Testis (tissue), 5 donors: ENCODE measurements around the gene COPG1. TPM values are rescaled to one million over a fixed set of nuclear protein-coding genes. Genes with fewer than 3 reads are reported as not detected.
A peak's percentile ranks its signal among the peaks of the same experiment; 100 is the strongest.

Experiments used
- DNase-seq: peaks from one replicate; pipeline ENCODE4 v3.0.0-alpha.2; 2019
- H3K27ac ChIP-seq, 2 donors: fragments of 200-600 bp; sonication (generic); one replicate each; pipeline ENCODE4 v1.5.1; 2019
- H3K27me3 ChIP-seq: fragments of 200-600 bp; sonication (generic); one replicate; pipeline ENCODE4 v1.5.1; 2019
- H3K36me3 ChIP-seq: fragments of 200-600 bp; sonication (generic); one replicate; pipeline ENCODE4 v1.5.1; 2017; ENCODE audit warnings: low read depth; ENCODE audit errors: missing control alignments
- H3K4me1 ChIP-seq: fragments of 200-600 bp; sonication (generic); one replicate; pipeline ENCODE4 v1.5.1; 2019
- H3K4me3 ChIP-seq, 2 donors: fragments of 200-600 bp; sonication (generic); one replicate each; pipeline ENCODE4 v1.5.1; 2017 to 2019
- H3K9me3 ChIP-seq: fragments of 200-600 bp; sonication (generic); one replicate; pipeline ENCODE4 v1.5.1; 2017
- POLR2A ChIP-seq: fragments of 450-650 bp; IDR thresholded peaks from one replicate; pipeline ENCODE4 v1.6.1; 2017; ENCODE audit warnings: antibody characterized with exemption, mild to moderate bottlenecking, moderate library complexity
- WGBS, 2 donors: methylation state at CpG; one replicate each; pipeline ENCODE4 v1.1.5; 2018; 5-methylcytosine and 5-hydroxymethylcytosine counted together
- intact Hi-C: fragments of 100-400 bp; cut with DNase I; formaldehyde crosslinking; loops from one replicate; pipeline ENCODE4 v1.15.1; 2023; ENCODE audit warnings: low total_unique reads
- long read RNA-seq, 2 donors: transcript quantifications; one replicate each; lab custom pipeline, GENCODE V29; 2026
- polyA plus RNA-seq: library from polyadenylated mRNA; stranded (reverse); fragments of 350-450 nt; fragmentation: Illumina TruSeq; extraction: RNeasy Lipid Tissue Mini Kit (QIAGEN cat#74804); gene quantifications from one replicate; pipeline ENCODE4 v1.2.3, GENCODE V29; 2014; ENCODE audit warnings: low read depth, low replicate concordance; ENCODE audit not compliant: insufficient read depth
- total RNA-seq, 2 donors: library from RNA; depleted of rRNA; stranded (reverse); fragments of >200 nt; gene quantifications; one replicate each; pipeline ENCODE4 v1.2.3, GENCODE V29; 2016
- TF ChIP-seq, protein P1 (sequence below), 3 experiments: fragments of 450-650 bp in 2 of 3; fragments of 200-600 bp in 1 of 3; sonication (generic) in 1 of 3; IDR thresholded peaks; one replicate each; pipeline ENCODE4 v1.5.1; 2016 to 2019; ENCODE audit warnings: antibody characterized with exemption in 3 of 3, mild to moderate bottlenecking in 2 of 3, moderate library complexity in 1 of 3

The COPG1 gene, protein sequence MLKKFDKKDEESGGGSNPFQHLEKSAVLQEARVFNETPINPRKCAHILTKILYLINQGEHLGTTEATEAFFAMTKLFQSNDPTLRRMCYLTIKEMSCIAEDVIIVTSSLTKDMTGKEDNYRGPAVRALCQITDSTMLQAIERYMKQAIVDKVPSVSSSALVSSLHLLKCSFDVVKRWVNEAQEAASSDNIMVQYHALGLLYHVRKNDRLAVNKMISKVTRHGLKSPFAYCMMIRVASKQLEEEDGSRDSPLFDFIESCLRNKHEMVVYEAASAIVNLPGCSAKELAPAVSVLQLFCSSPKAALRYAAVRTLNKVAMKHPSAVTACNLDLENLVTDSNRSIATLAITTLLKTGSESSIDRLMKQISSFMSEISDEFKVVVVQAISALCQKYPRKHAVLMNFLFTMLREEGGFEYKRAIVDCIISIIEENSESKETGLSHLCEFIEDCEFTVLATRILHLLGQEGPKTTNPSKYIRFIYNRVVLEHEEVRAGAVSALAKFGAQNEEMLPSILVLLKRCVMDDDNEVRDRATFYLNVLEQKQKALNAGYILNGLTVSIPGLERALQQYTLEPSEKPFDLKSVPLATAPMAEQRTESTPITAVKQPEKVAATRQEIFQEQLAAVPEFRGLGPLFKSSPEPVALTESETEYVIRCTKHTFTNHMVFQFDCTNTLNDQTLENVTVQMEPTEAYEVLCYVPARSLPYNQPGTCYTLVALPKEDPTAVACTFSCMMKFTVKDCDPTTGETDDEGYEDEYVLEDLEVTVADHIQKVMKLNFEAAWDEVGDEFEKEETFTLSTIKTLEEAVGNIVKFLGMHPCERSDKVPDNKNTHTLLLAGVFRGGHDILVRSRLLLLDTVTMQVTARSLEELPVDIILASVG
- total RNA-seq (10 to 100 TPM; 94.5 to 98.2 TPM), polyA plus RNA-seq (113 TPM)
- long read RNA-seq, donor 1, transcript COPG1-201 (24 exons, 3,078 nt) = major isoform, 7 of 7 reads
- long read RNA-seq, donor 1, partial matches to known transcripts = 0 of 7 reads
- long read RNA-seq, donor 1, other reads (novel, unspliced or antisense) = 0 of 7 reads
- long read RNA-seq, donor 2, transcript COPG1-201 (24 exons, 3,078 nt) = major isoform, 6 of 12 reads
- long read RNA-seq, donor 2, partial matches to known transcripts = 5 of 12 reads
- long read RNA-seq, donor 2, other reads (novel, unspliced or antisense) = 0 of 12 reads

DNA sequence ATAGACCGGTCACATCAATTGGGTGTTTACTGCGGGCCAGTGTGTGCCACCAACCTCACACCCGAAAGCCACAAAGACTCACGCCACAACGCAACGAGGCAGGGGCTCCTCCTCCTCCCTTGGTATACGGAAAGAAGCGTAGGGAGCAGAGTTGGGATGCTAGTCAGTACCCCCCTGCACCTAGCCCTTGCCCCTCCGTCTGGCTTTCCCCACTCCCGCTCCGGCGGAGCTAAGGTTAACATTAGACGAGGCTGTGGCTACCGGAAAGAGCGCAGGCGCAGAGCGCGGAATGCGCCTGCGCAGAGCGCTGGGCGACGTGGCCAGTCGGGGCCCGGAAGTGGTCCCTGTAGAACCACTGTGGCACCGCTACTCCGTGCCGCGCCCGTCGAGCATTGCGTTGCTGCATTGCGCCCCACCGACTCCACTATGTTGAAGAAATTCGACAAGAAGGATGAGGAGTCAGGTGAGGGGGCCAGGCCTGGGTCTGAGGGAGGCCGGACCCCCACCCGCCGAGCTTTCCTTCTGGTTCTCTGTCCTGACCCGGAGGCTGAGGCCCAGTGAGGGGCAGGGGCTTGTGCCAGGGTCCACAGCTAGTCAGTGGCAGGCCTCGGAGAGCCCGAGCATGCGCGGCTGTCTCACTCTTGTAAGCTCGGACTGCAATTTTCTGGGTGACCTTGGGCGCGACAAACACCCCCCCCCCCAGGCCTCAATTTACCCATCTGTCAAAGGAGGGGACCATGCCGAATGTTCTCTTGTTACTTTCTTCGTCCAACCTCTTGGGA, at the start of gene COPG1:
TSS of gene COPG1 (plus strand) at position 323 of the 782 bp plus-strand sequence. CDS start at position 427, 104 bp downstream.
- WGBS, 2 donors = 0% methylated on average over 27 to 48 of the region's 48 CpGs
- no peaks in the 10 kb centered on the region for H3K9me3 ChIP-seq
- intact Hi-C loops = loop anchor here (10.0 kb wide), 1 partner anchor 275 kb away; no protein-coding TSS in a partner anchor
- DNase-seq = peak; percentile 90
- peak within 1 kb of the TSS; percentile 82 to 88 for H3K4me3 ChIP-seq
- TF ChIP-seq POLR2A = peak; percentile 82
- TF ChIP-seq, protein P1, sequence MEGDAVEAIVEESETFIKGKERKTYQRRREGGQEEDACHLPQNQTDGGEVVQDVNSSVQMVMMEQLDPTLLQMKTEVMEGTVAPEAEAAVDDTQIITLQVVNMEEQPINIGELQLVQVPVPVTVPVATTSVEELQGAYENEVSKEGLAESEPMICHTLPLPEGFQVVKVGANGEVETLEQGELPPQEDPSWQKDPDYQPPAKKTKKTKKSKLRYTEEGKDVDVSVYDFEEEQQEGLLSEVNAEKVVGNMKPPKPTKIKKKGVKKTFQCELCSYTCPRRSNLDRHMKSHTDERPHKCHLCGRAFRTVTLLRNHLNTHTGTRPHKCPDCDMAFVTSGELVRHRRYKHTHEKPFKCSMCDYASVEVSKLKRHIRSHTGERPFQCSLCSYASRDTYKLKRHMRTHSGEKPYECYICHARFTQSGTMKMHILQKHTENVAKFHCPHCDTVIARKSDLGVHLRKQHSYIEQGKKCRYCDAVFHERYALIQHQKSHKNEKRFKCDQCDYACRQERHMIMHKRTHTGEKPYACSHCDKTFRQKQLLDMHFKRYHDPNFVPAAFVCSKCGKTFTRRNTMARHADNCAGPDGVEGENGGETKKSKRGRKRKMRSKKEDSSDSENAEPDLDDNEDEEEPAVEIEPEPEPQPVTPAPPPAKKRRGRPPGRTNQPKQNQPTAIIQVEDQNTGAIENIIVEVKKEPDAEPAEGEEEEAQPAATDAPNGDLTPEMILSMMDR (IDR thresholded peaks at IDR 0.05) = no peak
- H3K36me3 ChIP-seq = no peaks in the 10 kb centered on the region
- H3K27me3 ChIP-seq = no peaks in the 10 kb centered on the region
- peaks cover 21% of the 10 kb centered on the region for H3K4me1 ChIP-seq
- peak within 1 kb of the TSS; percentile 60 to 78 for H3K27ac ChIP-seq

DNA sequence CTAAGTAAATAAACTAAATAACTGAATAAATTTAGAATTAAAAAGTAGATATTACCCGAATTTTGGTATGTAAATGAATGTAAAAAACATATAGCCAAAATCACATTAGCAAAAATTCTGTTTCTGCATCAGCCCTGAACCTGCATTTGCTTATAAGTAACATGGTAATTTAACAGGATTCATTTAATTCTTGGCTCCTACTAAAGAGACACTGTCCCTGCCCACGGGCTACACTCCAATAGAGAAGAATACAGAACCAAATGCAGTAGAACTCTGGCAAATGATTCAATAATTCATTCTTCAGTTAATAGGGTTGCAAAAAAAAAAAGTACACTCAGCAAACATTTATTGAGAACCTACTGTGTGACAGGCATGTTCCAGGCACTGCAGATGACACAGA, 44.9 kb upstream of the COPG1 start:
- Histone ChIP-seq H3K4me1 (peaks cover 6% of the 10 kb centered on the region), H3K27me3 (no peaks in the 10 kb centered on the region), H3K27ac (no peak overlapping the region), H3K36me3 (no peaks in the 10 kb centered on the region), H3K4me3 (no peak overlapping the region), H3K9me3 (no peaks in the 10 kb centered on the region)
- intact Hi-C loops = no loop called here
- WGBS, 2 donors = 60 to 66% methylated on average over 2 of the region's 2 CpGs
- TF ChIP-seq, protein P1 (IDR thresholded peaks at IDR 0.05) = no peak
- no peak for TF ChIP-seq POLR2A
- no peak for DNase-seq

DNA sequence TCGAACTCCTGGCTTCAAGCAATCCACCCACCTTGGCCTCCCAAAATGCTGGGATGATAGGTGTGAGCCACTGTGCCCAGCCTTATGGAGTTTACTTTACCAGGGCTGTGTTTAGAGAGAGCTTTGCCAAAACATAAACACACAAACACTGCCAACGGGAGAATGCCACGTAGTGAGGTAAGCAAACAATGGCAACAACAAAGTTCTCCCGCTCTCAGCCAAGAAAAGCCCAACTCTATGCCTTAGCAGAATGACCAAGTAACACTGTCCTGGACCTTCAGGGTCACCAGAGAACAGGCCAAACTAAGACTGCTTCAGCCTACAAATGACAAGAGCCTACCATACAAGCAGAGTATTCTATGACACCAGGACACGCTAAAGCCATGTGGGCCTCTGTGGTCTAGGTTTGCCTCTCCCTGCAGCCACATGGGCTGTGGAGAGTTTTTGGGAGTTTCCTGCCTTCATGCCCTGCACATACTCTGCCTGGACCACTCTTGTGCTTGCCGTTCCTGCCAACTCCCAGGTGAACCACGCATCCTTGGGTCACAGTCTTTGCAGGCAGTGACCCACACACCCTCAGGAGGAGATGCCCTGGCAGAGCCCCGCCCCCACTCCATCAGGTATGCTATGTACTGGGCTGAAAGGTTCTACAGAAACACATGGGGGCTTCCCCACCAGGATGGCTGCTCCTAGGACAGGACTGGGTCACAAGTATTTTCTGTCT, 44.1 kb upstream of the COPG1 start:
- H3K9me3 ChIP-seq = no peaks in the 10 kb centered on the region
- no peaks in the 10 kb centered on the region for H3K27me3 ChIP-seq
- H3K4me3 ChIP-seq = no peak overlapping the region
- H3K4me1 ChIP-seq = peaks cover 6% of the 10 kb centered on the region
- no peak overlapping the region for H3K27ac ChIP-seq
- TF ChIP-seq, protein P1 (IDR thresholded peaks at IDR 0.05) = no peak
- no peak for TF ChIP-seq POLR2A
- intact Hi-C loops = no loop called here
- H3K36me3 ChIP-seq = no peaks in the 10 kb centered on the region
- 92 to 94% methylated on average over 7 to 8 of the region's 8 CpGs for WGBS, 2 donors
- no peak for DNase-seq

DNA sequence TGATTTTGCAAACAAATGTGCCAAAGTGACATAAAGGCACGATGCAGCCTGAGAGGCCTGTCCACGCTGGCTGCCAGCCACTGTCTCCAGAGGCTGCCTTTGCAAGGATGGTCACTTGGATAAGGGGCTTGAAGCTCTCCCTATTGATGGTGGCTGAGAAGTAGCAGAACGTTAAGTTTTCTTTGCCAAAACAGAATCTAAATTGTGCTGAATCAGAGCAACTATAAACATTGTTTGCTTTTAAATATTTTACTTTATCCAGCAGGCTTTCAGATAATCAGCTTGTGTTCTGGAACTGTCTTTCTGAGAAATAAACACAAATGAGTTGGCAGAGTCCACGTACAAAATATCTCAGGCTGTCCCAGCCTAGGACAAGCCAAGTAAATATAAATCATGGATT, 41.9 kb upstream of the COPG1 start:
- DNase-seq = no peak
- peak overlapping the region; percentile 24 to 46 for H3K27ac ChIP-seq
- H3K4me3 ChIP-seq = no peak overlapping the region
- no peaks in the 10 kb centered on the region for H3K36me3 ChIP-seq
- peaks cover 16% of the 10 kb centered on the region for H3K4me1 ChIP-seq
- no peaks in the 10 kb centered on the region for H3K27me3 ChIP-seq
- WGBS, 2 donors = 25 to 36% methylated on average over 4 of the region's 4 CpGs
- no peaks in the 10 kb centered on the region for H3K9me3 ChIP-seq
- TF ChIP-seq, protein P1 (IDR thresholded peaks at IDR 0.05) = no peak
- TF ChIP-seq POLR2A = no peak
- intact Hi-C loops = no loop called here
